ENCODE results near the gene N4BP3.

Gene N4BP3

GRCh38 chr5:178090856-178091255 is 22.5 kb upstream of the N4BP3 start:
- Histone ChIP-seq H3K4me1 (ENCODE audit: control insufficient read depth in 1 of 2, insufficient read depth in 1 of 2, low read depth in 1 of 2, low read length in 1 of 2) (no peaks in the 10 kb centered on the region), H3K27ac (no peak overlapping the region), H3K9me3 (no peaks in the 10 kb centered on the region), H3K27me3 (peaks cover 27% of the 10 kb centered on the region), H3K4me3 (ENCODE audit: low read depth in 1 of 2, low read length in 1 of 2) (no peak overlapping the region), H3K36me3 (no peaks in the 10 kb centered on the region)
- TF ChIP-seq CTCF (IDR thresholded peaks at IDR 0.05) = no peak

- peaks cover 10% of the 10 kb centered on the region for H3K27me3 ChIP-seq
- no peak for TF ChIP-seq CTCF (IDR thresholded peaks at IDR 0.05)
- H3K9me3 ChIP-seq = no peaks in the 10 kb centered on the region
- H3K4me1 ChIP-seq (ENCODE audit: control insufficient read depth in 1 of 2, insufficient read depth in 1 of 2, low read depth in 1 of 2, low read length in 1 of 2) = no peaks in the 10 kb centered on the region
- H3K4me3 ChIP-seq (ENCODE audit: low read depth in 1 of 2, low read length in 1 of 2) = no peak overlapping the region
- H3K27ac ChIP-seq = no peak overlapping the region
- no peaks in the 10 kb centered on the region for H3K36me3 ChIP-seq
Observed at GRCh38 chr5:178093134-178093533, 20.2 kb upstream of the N4BP3 start.

GRCh38 chr5:178094345-178094744 is 19.0 kb upstream of the N4BP3 start:
- Histone ChIP-seq H3K4me3 (ENCODE audit: low read depth in 1 of 2, low read length in 1 of 2) (no peak overlapping the region), H3K9me3 (no peaks in the 10 kb centered on the region), H3K4me1 (ENCODE audit: control insufficient read depth in 1 of 2, insufficient read depth in 1 of 2, low read depth in 1 of 2, low read length in 1 of 2) (no peaks in the 10 kb centered on the region), H3K27ac (no peak overlapping the region), H3K36me3 (no peaks in the 10 kb centered on the region), H3K27me3 (peaks cover 10% of the 10 kb centered on the region)
- no peak for TF ChIP-seq CTCF (IDR thresholded peaks at IDR 0.05)

GRCh38 chr5:178098685-178099084 is 14.6 kb upstream of the N4BP3 start:
- Histone ChIP-seq H3K36me3 (no peaks in the 10 kb centered on the region), H3K27ac (no peak overlapping the region), H3K27me3 (peaks cover 3% of the 10 kb centered on the region), H3K4me1 (ENCODE audit: control insufficient read depth in 1 of 2, insufficient read depth in 1 of 2, low read depth in 1 of 2, low read length in 1 of 2) (no peaks in the 10 kb centered on the region), H3K9me3 (no peaks in the 10 kb centered on the region), H3K4me3 (ENCODE audit: low read depth in 1 of 2, low read length in 1 of 2) (no peak overlapping the region)
- no peak for TF ChIP-seq CTCF (IDR thresholded peaks at IDR 0.05)

GRCh38 chr5:178103612-178104011 is 9.7 kb upstream of the N4BP3 start:
- peaks cover 5% of the 10 kb centered on the region in 2 experiments for H3K4me1 ChIP-seq (ENCODE audit: control insufficient read depth in 1 of 2, insufficient read depth in 1 of 2, low read depth in 1 of 2, low read length in 1 of 2)
- H3K36me3 ChIP-seq = no peaks in the 10 kb centered on the region
- no peak for TF ChIP-seq CTCF (IDR thresholded peaks at IDR 0.05)
- H3K27ac ChIP-seq = no peak overlapping the region
- no peaks in the 10 kb centered on the region for H3K9me3 ChIP-seq
- H3K27me3 ChIP-seq = peaks cover 20% of the 10 kb centered on the region
- H3K4me3 ChIP-seq (ENCODE audit: low read depth in 1 of 2, low read length in 1 of 2) = no peak overlapping the region

GRCh38 chr5:178104492-178104891 is 8.8 kb upstream of the N4BP3 start:
- Histone ChIP-seq H3K36me3 (no peaks in the 10 kb centered on the region), H3K27ac (no peak overlapping the region), H3K4me3 (ENCODE audit: low read depth in 1 of 2, low read length in 1 of 2) (no peak overlapping the region), H3K9me3 (no peaks in the 10 kb centered on the region), H3K4me1 (ENCODE audit: control insufficient read depth in 1 of 2, insufficient read depth in 1 of 2, low read depth in 1 of 2, low read length in 1 of 2) (peaks cover 10 to 11% of the 10 kb centered on the region in 2 experiments), H3K27me3 (peaks cover 17% of the 10 kb centered on the region)
- TF ChIP-seq CTCF (IDR thresholded peaks at IDR 0.05) = no peak

Data from neutrophil (primary cell).